Activated CD4-positive, alpha-beta memory T cell treated with anti-CD3 and anti-CD28 coated beads for 36 hours (primary cell): ENCODE results near the gene PATZ1. TPM values are rescaled to one million over a fixed set of nuclear protein-coding genes. Genes with fewer than 3 reads are reported as not detected.

ENCODE experiments used
- CTCF ChIA-PET: fragments of 350-600 bp; sonication (Branson Sonifier 250); formaldehyde crosslinking; loops from one replicate; lab custom pipeline; 2021; ENCODE audit warnings: antibody characterized with exemption, inconsistent platforms; lab: Charles Lee
- POLR2A ChIA-PET: fragments of 350-600 bp; sonication (Branson Sonifier 250); formaldehyde crosslinking; loops from one replicate; lab custom pipeline; 2021; ENCODE audit warnings: antibody characterized with exemption; lab: Charles Lee
- DNase-seq: peaks from one replicate; pipeline ENCODE4 v3.0.0-alpha.2; 2020
- H3K27ac Mint-ChIP-seq: one replicate; pipeline ENCODE4 v1.8.0; 2021; ENCODE audit warnings: mixed read lengths
- H3K27me3 Mint-ChIP-seq: one replicate; pipeline ENCODE4 v1.8.0; 2021; ENCODE audit warnings: mixed read lengths
- H3K36me3 Mint-ChIP-seq: one replicate; pipeline ENCODE4 v1.8.0; 2021; ENCODE audit warnings: mixed read lengths
- H3K4me1 Mint-ChIP-seq: one replicate; pipeline ENCODE4 v1.8.0; 2021; ENCODE audit warnings: low read depth, mixed read lengths
- H3K4me3 Mint-ChIP-seq: one replicate; pipeline ENCODE4 v1.8.0; 2021; ENCODE audit warnings: mild to moderate bottlenecking, mixed read lengths
- H3K9me3 Mint-ChIP-seq: one replicate; pipeline ENCODE4 v1.8.0; 2021; ENCODE audit warnings: mixed read lengths
- intact Hi-C: fragments of 100-400 bp; cut with micrococcal nuclease; formaldehyde crosslinking; loops from one replicate; pipeline ENCODE4 v1.15.1; 2023
- total RNA-seq, 2 experiments: library from RNA; stranded (reverse); gene quantifications; one replicate each; pipeline ENCODE4 v1.2.3, GENCODE V29; 2021

Gene PATZ1
- total RNA-seq, 2 experiments from 2014 or later = 19.8 to 20.0 TPM

GRCh38 chr22:31305194-31305593, 41.0 kb downstream of the PATZ1 start:
- Mint-ChIP-seq H3K9me3 (no peaks in the 10 kb centered on the region), H3K4me1 (peaks cover 51% of the 10 kb centered on the region), H3K27ac (no peak overlapping the region), H3K27me3 (no peaks in the 10 kb centered on the region), H3K4me3 (no peak overlapping the region), H3K36me3 (no peaks in the 10 kb centered on the region)
- intact Hi-C loops = no loop called here
- POLR2A ChIA-PET = no interaction called here
- CTCF ChIA-PET = no interaction called here
- DNase-seq = no peak

DNA sequence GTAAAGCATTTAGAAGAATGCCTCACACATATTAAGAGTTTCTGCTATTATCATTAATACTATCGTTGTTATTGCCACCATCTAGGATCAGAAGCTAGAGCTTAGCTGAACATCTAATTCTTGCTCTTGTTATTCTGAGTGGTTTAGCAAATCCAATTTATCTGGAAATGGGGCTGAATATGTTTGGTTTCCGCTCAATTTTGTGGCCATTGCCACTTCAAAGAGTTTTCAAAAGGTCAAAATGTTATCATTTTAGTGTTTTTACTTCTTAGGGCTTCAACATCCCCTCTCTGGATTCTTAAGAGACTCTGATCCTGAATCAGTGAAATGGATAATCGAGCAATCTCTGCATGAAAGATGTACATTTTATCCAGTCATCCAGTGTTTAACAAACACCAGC, 43.6 kb downstream of the PATZ1 start:
- Mint-ChIP-seq H3K36me3 (no peaks in the 10 kb centered on the region), H3K9me3 (no peaks in the 10 kb centered on the region), H3K4me3 (no peak overlapping the region), H3K27ac (no peak overlapping the region), H3K4me1 (peaks cover 41% of the 10 kb centered on the region), H3K27me3 (no peaks in the 10 kb centered on the region)
- no peak for DNase-seq
- CTCF ChIA-PET = interaction anchor here (1.3 to 5.0 kb wide), 3 partner anchors 10 to 30 kb away, joined by 3 to 44 read pairs (median 13); partner anchors contain the start of gene PIK3IP1
- intact Hi-C loops = no loop called here
- POLR2A ChIA-PET = interaction anchor here (0.5 to 2.4 kb wide), 3 partner anchors 9 to 641 kb away, joined by 4 to 9 read pairs (median 7); partner anchors contain the start of gene PIK3IP1

DNA sequence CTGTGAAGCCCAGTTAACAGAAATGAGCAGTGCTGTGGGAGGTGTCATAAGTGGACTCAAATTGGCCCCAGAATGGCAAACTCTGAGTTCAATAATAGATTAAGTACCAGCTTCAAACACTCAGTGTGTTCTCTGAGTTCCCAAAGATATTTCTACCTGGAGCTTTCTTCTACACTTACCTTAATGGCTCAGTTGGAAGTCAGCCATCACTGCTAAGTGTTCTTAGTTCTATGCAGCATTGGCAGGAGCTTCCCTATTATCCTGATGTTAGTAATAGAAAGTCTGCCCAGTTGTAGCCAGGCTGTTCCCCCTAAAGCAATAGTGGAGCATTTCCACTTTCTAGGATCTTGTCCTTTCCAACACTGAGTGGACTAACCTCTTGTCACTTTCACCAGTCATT, 44.1 kb downstream of the PATZ1 start:
- H3K36me3 Mint-ChIP-seq = no peaks in the 10 kb centered on the region
- intact Hi-C loops = no loop called here
- no peak overlapping the region for H3K27ac Mint-ChIP-seq
- no peaks in the 10 kb centered on the region for H3K27me3 Mint-ChIP-seq
- DNase-seq = no peak
- H3K4me1 Mint-ChIP-seq = peaks cover 39% of the 10 kb centered on the region
- H3K4me3 Mint-ChIP-seq = no peak overlapping the region
- ChIA-PET CTCF (interaction anchor here (0.8 to 5.0 kb wide), 5 partner anchors 10 to 72 kb away, joined by 3 to 44 read pairs (median 3); partner anchors contain the start of gene PIK3IP1), POLR2A (interaction anchor here (1.0 to 2.4 kb wide), 2 partner anchors 10 to 17 kb away, joined by 5 to 9 read pairs; partner anchors contain the start of gene PIK3IP1)
- H3K9me3 Mint-ChIP-seq = no peaks in the 10 kb centered on the region

DNA sequence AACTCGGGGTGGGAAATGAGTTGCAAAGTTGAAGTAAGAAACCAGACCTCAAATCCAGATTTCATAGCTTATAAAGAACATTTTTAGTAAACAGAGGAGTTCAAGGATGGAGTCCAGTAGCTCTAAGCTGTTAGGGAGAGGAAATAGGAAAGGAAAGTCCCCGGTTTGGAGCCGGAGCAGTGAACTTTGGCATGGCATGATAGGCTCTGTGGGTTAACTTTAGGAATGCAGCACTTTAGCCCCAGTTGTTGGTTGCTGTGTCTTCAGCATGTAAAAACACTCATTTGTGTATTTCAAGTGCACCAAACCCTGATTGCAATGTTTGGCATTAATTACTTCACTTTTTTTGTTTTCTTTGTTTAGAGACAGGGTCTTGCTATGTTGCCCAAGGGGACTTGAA, 45.2 kb downstream of the PATZ1 start:
- POLR2A ChIA-PET = interaction anchor here (2.4 kb wide), 1 partner anchor 9 kb away, joined by 9 read pairs; the partner anchor contains the start of gene PIK3IP1
- no peak overlapping the region for H3K27ac Mint-ChIP-seq
- peaks cover 43% of the 10 kb centered on the region for H3K4me1 Mint-ChIP-seq
- H3K9me3 Mint-ChIP-seq = no peaks in the 10 kb centered on the region
- H3K27me3 Mint-ChIP-seq = no peaks in the 10 kb centered on the region
- H3K36me3 Mint-ChIP-seq = no peaks in the 10 kb centered on the region
- DNase-seq = no peak
- no peak overlapping the region for H3K4me3 Mint-ChIP-seq
- CTCF ChIA-PET = interaction anchor here (1.5 to 5.0 kb wide), 4 partner anchors 9 to 71 kb away, joined by 3 to 44 read pairs (median 10); partner anchors contain the start of gene PIK3IP1
- intact Hi-C loops = no loop called here

DNA sequence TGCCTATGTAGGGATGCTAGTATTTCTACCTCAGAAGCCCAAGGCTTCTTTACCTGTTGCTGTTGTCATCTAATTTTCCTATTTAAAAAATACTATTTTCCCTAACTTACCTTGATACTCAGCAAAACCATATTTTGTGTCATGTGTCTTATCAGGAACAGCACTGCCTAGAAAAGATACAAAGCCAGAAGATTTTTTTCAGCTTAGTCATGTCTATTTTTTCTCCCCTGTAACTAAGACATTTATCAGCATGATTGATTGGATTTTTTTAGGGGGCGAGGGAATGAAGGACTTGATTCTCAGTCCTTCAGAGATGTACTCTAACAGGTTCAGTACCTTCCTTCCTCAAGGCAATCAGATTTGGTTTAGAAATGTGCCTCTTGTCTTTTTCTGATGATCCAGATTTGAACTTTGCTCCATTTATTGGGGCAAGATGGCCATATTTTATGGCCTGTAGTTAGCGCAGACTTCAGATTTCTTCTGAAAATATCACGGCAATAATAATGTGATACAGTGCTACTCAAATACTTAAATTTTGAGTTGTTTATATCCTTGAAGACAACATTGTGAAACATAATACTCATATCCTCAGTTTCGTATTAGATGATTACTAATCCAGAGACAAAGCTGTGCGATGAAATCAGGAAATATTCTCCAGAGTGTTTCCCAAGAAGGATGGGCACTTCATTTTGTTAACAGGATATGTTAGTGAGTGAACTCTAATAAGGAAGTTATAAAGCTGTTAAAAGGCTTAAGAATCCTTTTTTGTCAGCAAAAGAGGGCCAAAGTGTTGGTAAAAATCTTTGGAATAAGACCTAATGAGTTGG, 50.1 kb downstream of the PATZ1 start:
- H3K36me3 Mint-ChIP-seq = no peaks in the 10 kb centered on the region
- H3K4me1 Mint-ChIP-seq = peaks cover 54% of the 10 kb centered on the region
- POLR2A ChIA-PET = interaction anchor here (0.5 to 0.9 kb wide), 2 partner anchors 10 to 313 kb away, joined by 3 read pairs; no protein-coding TSS in a partner anchor
- H3K4me3 Mint-ChIP-seq = peak overlapping the region; percentile 25
- H3K27me3 Mint-ChIP-seq = no peaks in the 10 kb centered on the region
- no peak for DNase-seq
- peaks cover 2% of the 10 kb centered on the region for H3K9me3 Mint-ChIP-seq
- intact Hi-C loops = no loop called here
- peak overlapping the region; percentile 68 for H3K27ac Mint-ChIP-seq
- CTCF ChIA-PET = interaction anchor here (0.6 to 8.8 kb wide), 6 partner anchors 10 to 38 kb away, joined by 3 to 92 read pairs (median 4); no protein-coding TSS in a partner anchor

DNA sequence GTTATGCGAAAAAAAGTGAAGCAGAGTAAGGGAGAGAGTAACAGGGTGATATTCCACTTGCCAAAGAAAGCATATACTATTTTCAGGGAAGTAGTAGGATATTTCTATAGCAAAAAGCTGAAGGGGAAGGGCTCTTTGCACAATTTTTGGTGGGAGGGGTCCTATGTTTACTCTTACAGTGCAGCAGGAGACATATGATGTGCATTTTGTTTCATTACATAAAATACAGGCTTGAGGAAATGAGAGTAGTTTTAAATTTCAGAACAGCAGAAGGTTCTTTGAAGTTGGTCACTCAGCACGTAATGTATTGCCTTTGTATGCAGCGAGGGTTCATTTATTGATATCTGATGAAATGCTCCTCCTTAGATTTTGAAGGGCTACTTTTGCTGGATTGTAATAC, 50.8 kb downstream of the PATZ1 start:
- CTCF ChIA-PET = interaction anchor here (8.8 kb wide), 1 partner anchor 19 kb away, joined by 92 read pairs; no protein-coding TSS in a partner anchor
- H3K4me3 Mint-ChIP-seq = peak overlapping the region; percentile 40

GRCh38 chr22:31292236-31292989, 53.7 kb downstream of the PATZ1 start, which contains the start of gene PIK3IP1:
PIK3IP1 (minus strand) TSS chr22:31292488; CDS start chr22:31292344, 144 bp downstream.
- peaks cover 63% of the 10 kb centered on the region for H3K4me1 Mint-ChIP-seq
- ChIA-PET POLR2A (interaction anchor here (0.6 to 2.2 kb wide), 13 partner anchors 9 to 370 kb away, joined by 3 to 18 read pairs (median 5); partner anchors contain the start of genes PATZ1 and PISD), CTCF (interaction anchor here (0.6 to 8.8 kb wide), 15 partner anchors 9 to 208 kb away, joined by 3 to 92 read pairs (median 8); partner anchors contain the start of genes LIMK2, PATZ1 and SELENOM)
- intact Hi-C loops = loop anchor here (1.0 to 5.0 kb wide), 9 partner anchors 14 to 340 kb away; partner anchors contain the start of genes LIMK2, MORC2, RNF185 and SELENOM
- peaks cover 18% of the 10 kb centered on the region for H3K36me3 Mint-ChIP-seq
- peak within 1 kb of the TSS; percentile 98 for H3K4me3 Mint-ChIP-seq
- no peaks in the 10 kb centered on the region for H3K27me3 Mint-ChIP-seq
- peaks cover 2% of the 10 kb centered on the region for H3K9me3 Mint-ChIP-seq
- peak within 1 kb of the TSS; percentile 100 for H3K27ac Mint-ChIP-seq
- DNase-seq = peak; percentile 92

More for the DNA sequence above, 50.8 kb downstream of the PATZ1 start:
- POLR2A ChIA-PET = no interaction called here
- no peak for DNase-seq
- Mint-ChIP-seq H3K36me3 (peaks cover 2% of the 10 kb centered on the region), H3K27ac (peak overlapping the region; percentile 43), H3K9me3 (peaks cover 2% of the 10 kb centered on the region), H3K4me1 (peaks cover 49% of the 10 kb centered on the region), H3K27me3 (no peaks in the 10 kb centered on the region)
- intact Hi-C loops = no loop called here

- Mint-ChIP-seq H3K9me3 (peaks cover 2% of the 10 kb centered on the region), H3K36me3 (peaks cover 18% of the 10 kb centered on the region), H3K4me1 (peaks cover 63% of the 10 kb centered on the region), H3K27me3 (no peaks in the 10 kb centered on the region), H3K4me3 (peak overlapping the region; percentile 98), H3K27ac (peak overlapping the region; percentile 100)
- ChIA-PET CTCF (interaction anchor here (1.1 to 8.8 kb wide), 14 partner anchors 10 to 207 kb away, joined by 3 to 92 read pairs (median 8); partner anchors contain the start of genes LIMK2, RNF185 and SELENOM), POLR2A (interaction anchor here (0.6 to 2.2 kb wide), 11 partner anchors 10 to 370 kb away, joined by 3 to 18 read pairs (median 5); partner anchors contain the start of genes PATZ1, PISD and SMTN)
- DNase-seq = peak; percentile 43
- intact Hi-C loops = loop anchor here (1.0 to 5.0 kb wide), 10 partner anchors 13 to 341 kb away; partner anchors contain the start of genes LIMK2, MORC2, RNF185 and SELENOM
Measured at GRCh38 chr22:31291481-31292235, 54.5 kb downstream of the PATZ1 start.

DNA sequence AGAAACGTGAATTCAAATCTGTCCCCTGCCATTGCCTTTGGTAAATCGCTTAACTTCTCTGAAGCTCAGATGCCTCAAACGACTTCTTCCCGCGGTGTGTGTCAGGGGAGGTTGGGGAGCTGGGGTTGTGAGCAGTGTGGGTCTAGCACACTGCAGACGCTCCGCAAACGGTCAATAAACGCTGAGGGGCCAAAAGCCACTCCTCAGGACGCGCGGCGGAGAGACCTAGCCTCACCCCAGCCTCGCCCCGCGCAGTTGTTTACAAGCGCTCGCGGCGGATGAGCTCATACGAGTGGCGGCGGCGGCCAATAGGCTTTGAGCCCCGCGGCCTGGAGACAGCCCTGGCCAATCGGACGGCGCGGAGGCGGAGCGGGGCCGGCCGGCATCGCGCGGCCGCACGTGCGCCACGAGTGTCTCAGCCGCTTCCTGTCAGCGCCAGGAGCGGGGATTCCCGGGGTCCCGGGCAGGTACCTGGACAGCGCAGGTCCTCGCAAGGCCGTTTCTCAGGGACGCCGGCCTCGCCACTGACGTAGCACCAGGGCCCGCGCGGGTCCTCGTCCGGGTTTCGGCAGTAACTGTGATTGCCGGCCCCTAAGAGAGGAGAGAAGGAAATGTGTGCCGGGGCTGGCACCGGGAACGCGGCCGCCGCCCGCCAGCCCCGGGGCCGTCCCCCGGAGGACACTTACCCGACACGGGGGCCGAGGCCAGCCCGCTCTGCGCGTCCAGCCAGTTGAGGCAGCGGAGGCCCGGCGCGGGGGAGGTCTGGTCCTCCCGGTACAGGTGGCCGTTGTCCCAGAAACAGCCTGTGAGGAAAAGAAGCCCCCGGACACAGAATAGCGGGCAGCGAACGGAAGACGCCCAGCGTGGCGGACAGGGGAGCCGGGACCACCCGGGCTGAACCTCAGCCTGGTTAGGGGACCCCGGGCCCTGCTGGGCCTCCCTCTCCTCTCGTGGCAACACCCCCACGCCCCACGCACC, 55.4 kb downstream of the PATZ1 start:
- Mint-ChIP-seq H3K4me3 (peak overlapping the region; percentile 98), H3K36me3 (peaks cover 22% of the 10 kb centered on the region), H3K27me3 (no peaks in the 10 kb centered on the region), H3K4me1 (peaks cover 63% of the 10 kb centered on the region), H3K9me3 (peaks cover 2% of the 10 kb centered on the region), H3K27ac (peak overlapping the region; percentile 100)
- ChIA-PET POLR2A (interaction anchor here (0.7 to 3.0 kb wide), 20 partner anchors 9 to 1686 kb away, joined by 3 to 31 read pairs (median 4); partner anchors contain the start of genes LIMK2, PISD and SELENOM), CTCF (interaction anchor here (0.8 to 8.8 kb wide), 19 partner anchors 10 to 186 kb away, joined by 3 to 92 read pairs (median 4); partner anchors contain the start of genes LIMK2, PATZ1, RNF185 and SELENOM)
- intact Hi-C loops = loop anchor here (1.0 to 5.0 kb wide), 7 partner anchors 109 to 342 kb away; partner anchors contain the start of genes DRG1, MORC2, RNF185 and SELENOM
- DNase-seq = peak; percentile 96
